Measurements from ENCODE around the gene SLK.

- TF ChIP-seq CTCF (IDR thresholded peaks at IDR 0.05) (no peak), POLR2A (IDR thresholded peaks at IDR 0.05) (no peak), POLR2AphosphoS5 (IDR thresholded peaks at IDR 0.05) (no peak), EP300 (IDR thresholded peaks at IDR 0.05) (no peak)
Measured at GRCh38 chr10:104016661-104017060, 49.7 kb downstream of the SLK start.
